Spleen (tissue), 11 donors: ENCODE measurements around the gene NANOGP8. TPM values are rescaled to one million over a fixed set of nuclear protein-coding genes. Genes with fewer than 3 reads are reported as not detected.

ENCODE experiments used
- DNase-seq: peaks from one replicate; pipeline ENCODE4 v3.0.0-alpha.2; 2020
- H3K27ac ChIP-seq, 8 donors: fragments of 200-600 bp; sonication (generic) in 7 of 8; 1 replicate in 4 of 8; 2 replicates in 4 of 8; pipeline versions ENCODE4 v1.5.0 to v1.8.0; 2016 to 2021; ENCODE audit warnings: inconsistent platforms in 4 of 8, mild to moderate bottlenecking in 4 of 8, moderate library complexity in 1 of 8
- H3K27me3 ChIP-seq, 7 donors: fragments of 200-600 bp; sonication (generic) in 6 of 7; replicated peaks in 1 of 7; 1 replicate in 4 of 7; 2 replicates in 3 of 7; pipeline versions ENCODE4 v1.5.0 to v1.8.0; 2016 to 2021; ENCODE audit warnings: inconsistent platforms in 3 of 7, mild to moderate bottlenecking in 1 of 7
- H3K36me3 ChIP-seq, 6 donors: fragments of 200-600 bp; sonication (generic) in 5 of 6; 1 replicate in 4 of 6; 2 replicates in 2 of 6; pipeline versions ENCODE4 v1.5.0 to v1.8.0; 2016 to 2021; ENCODE audit warnings: inconsistent platforms in 2 of 6
- H3K4me1 ChIP-seq, 6 donors: fragments of 200-600 bp; sonication (generic) in 5 of 6; 1 replicate in 3 of 6; 2 replicates in 3 of 6; pipeline versions ENCODE4 v1.5.0 to v1.8.0; 2016 to 2021; ENCODE audit warnings: inconsistent platforms in 3 of 6
- H3K4me3 ChIP-seq, 8 donors: fragments of 200-600 bp; sonication (generic) in 7 of 8; 1 replicate in 4 of 8; 2 replicates in 4 of 8; pipeline versions ENCODE4 v1.5.0 to v1.8.0; 2016 to 2021; ENCODE audit warnings: inconsistent platforms in 4 of 8, mild to moderate bottlenecking in 4 of 8, moderate library complexity in 2 of 8
- H3K9me3 ChIP-seq, 8 donors: fragments of 200-600 bp; sonication (generic) in 7 of 8; 1 replicate in 4 of 8; 2 replicates in 4 of 8; pipeline versions ENCODE4 v1.5.0 to v1.8.0; 2016 to 2021; ENCODE audit warnings: inconsistent platforms in 4 of 8
- CTCF ChIP-seq, 11 experiments: fragments of 200-600 bp in 7 of 11; fragments of 450-650 bp in 4 of 11; sonication (generic) in 4 of 11; IDR thresholded peaks in 8 of 11; conservative IDR thresholded peaks in 3 of 11; 1 replicate in 7 of 11; 2 replicates in 4 of 11; pipeline versions ENCODE4 v1.4.0 to v1.8.0; 2016 to 2021; ENCODE audit warnings: antibody characterized with exemption in 11 of 11, inconsistent platforms in 4 of 11, mild to moderate bottlenecking in 1 of 11
- POLR2A ChIP-seq, 3 donors: fragments of 450-650 bp; IDR thresholded peaks; one replicate each; pipeline ENCODE4 v1.5.1; 2017; ENCODE audit warnings: antibody characterized with exemption in 3 of 3, mild to moderate bottlenecking in 1 of 3
- POLR2AphosphoS5 ChIP-seq, 3 donors: sonication (generic); formaldehyde crosslinking; IDR thresholded peaks; one replicate each; pipeline ENCODE4 v1.5.1; 2017; ENCODE audit warnings: antibody characterized with exemption in 3 of 3
- WGBS, 5 donors: extraction: QIAGEN DNeasy Blood & Tissue Kit in 3 of 5; methylation state at CpG; one replicate each; pipeline versions ENCODE4 v1.1.5 to v1.1.7; 2013 to 2018; 5-methylcytosine and 5-hydroxymethylcytosine counted together
- intact Hi-C: fragments of 100-400 bp; cut with DNase I; formaldehyde crosslinking; loops from one replicate; pipeline ENCODE4 v1.15.0; 2023; ENCODE audit warnings: low total_unique reads
- polyA plus RNA-seq, 3 donors: library from polyadenylated mRNA; stranded (reverse); fragments of 200-250 nt; gene quantifications; one replicate each; pipeline ENCODE4 v1.2.1, GENCODE V29; 2013
- total RNA-seq, 7 donors: library from RNA; depleted of rRNA in 3 of 7; stranded (reverse); fragments of >200 nt in 3 of 7; fragmentation: NEBNext Ultra II Directional in 4 of 7; extraction: Animal tissue kit (Norgen Biotek cat#: 25700) in 4 of 7; gene quantifications; one replicate each; pipeline versions ENCODE4 v1.1.0 to v1.2.1, GENCODE V29; 2016 to 2021
- donor health status: healthy with polysubstance abuse.
- donor health status: DM: no; HTN: no; CAD: no; lungs with moderate emphysema.
- donor health status: DM: no; HTN: no; CAD: no.
- donor health status: Bipolar disorder and iron deficiency.
- donor health status: healthy.
- donor health status: DM: no; HTN: no; CAD: no.
- donor health status: DM: yes; HTN: yes; CAD: no.

Gene NANOGP8
- total and polyA plus RNA-seq, 10 donors, result 0.50 to 4.4 (median 1.1) TPM; not detected in 5

- TF ChIP-seq POLR2AphosphoS5 (IDR thresholded peaks at IDR 0.05) (no peak), POLR2A (IDR thresholded peaks at IDR 0.05) (no peak), CTCF (IDR thresholded peaks at IDR 0.05 in 8 of 11, conservative IDR thresholded peaks at IDR 0.05 in 3 of 11) (no peak)
Observed at GRCh38 chr15:35055416-35056105, 29.5 kb downstream of the NANOGP8 start.

GRCh38 chr15:35054380-35054779, 30.7 kb downstream of the NANOGP8 start:
- H3K4me1 ChIP-seq, result peaks cover 0 to 6% (median 0%) of the 10 kb centered on the region in 6 donors
- H3K4me3 ChIP-seq, result no peak overlapping the region
- H3K36me3 ChIP-seq, result no peaks in the 10 kb centered on the region
- TF ChIP-seq POLR2A (IDR thresholded peaks at IDR 0.05) (no peak), CTCF (IDR thresholded peaks at IDR 0.05 in 8 of 11, conservative IDR thresholded peaks at IDR 0.05 in 3 of 11) (no peak), POLR2AphosphoS5 (IDR thresholded peaks at IDR 0.05) (no peak)
- no peak overlapping the region for H3K27ac ChIP-seq
- no peak for DNase-seq
- H3K9me3 ChIP-seq, result no peaks in the 10 kb centered on the region
- 88 to 95% (median 94%) methylated on average over 6 of the region's 6 CpGs for WGBS, 5 donors
- intact Hi-C loops, result no loop called here
- no peaks in the 10 kb centered on the region for H3K27me3 ChIP-seq

More at GRCh38 chr15:35055416-35056105, 29.5 kb downstream of the NANOGP8 start:
- Histone ChIP-seq H3K4me3 (no peak overlapping the region), H3K27me3 (no peaks in the 10 kb centered on the region), H3K36me3 (no peaks in the 10 kb centered on the region), H3K27ac (no peak overlapping the region), H3K4me1 (peaks cover 0 to 6% (median 0%) of the 10 kb centered on the region in 6 donors), H3K9me3 (no peaks in the 10 kb centered on the region)
- 86 to 92% (median 88%) methylated on average over 5 of the region's 5 CpGs for WGBS, 5 donors
- intact Hi-C loops, result no loop called here
- no peak for DNase-seq

GRCh38 chr15:35047996-35048395, 37.1 kb downstream of the NANOGP8 start:
- intact Hi-C loops, result no loop called here
- no peaks in the 10 kb centered on the region for H3K36me3 ChIP-seq
- H3K9me3 ChIP-seq, result no peaks in the 10 kb centered on the region
- H3K4me3 ChIP-seq, result no peak overlapping the region
- TF ChIP-seq POLR2A (IDR thresholded peaks at IDR 0.05) (no peak), POLR2AphosphoS5 (IDR thresholded peaks at IDR 0.05) (no peak), CTCF (IDR thresholded peaks at IDR 0.05 in 8 of 11, conservative IDR thresholded peaks at IDR 0.05 in 3 of 11) (no peak)
- DNase-seq, result no peak
- H3K27ac ChIP-seq, result no peak overlapping the region
- peaks cover 0 to 8% (median 0%) of the 10 kb centered on the region in 6 donors for H3K4me1 ChIP-seq
- H3K27me3 ChIP-seq, result no peaks in the 10 kb centered on the region

- Histone ChIP-seq H3K9me3 (no peaks in the 10 kb centered on the region), H3K4me1 (peaks cover 0 to 10% (median 0%) of the 10 kb centered on the region in 6 donors), H3K27ac (no peak overlapping the region), H3K36me3 (no peaks in the 10 kb centered on the region), H3K27me3 (no peaks in the 10 kb centered on the region), H3K4me3 (no peak overlapping the region)
- no peak for DNase-seq
- 86 to 97% (median 88%) methylated on average over 1 of the region's 1 CpG for WGBS, 5 donors
- intact Hi-C loops, result no loop called here
- TF ChIP-seq POLR2AphosphoS5 (IDR thresholded peaks at IDR 0.05) (no peak), CTCF (IDR thresholded peaks at IDR 0.05 in 8 of 11, conservative IDR thresholded peaks at IDR 0.05 in 3 of 11) (no peak), POLR2A (IDR thresholded peaks at IDR 0.05) (no peak)
Observed at GRCh38 chr15:35047528-35047927, 37.6 kb downstream of the NANOGP8 start.
